ENCODE results near the gene PDE5A.

GRCh38 chr4:119585771-119586170 is 42.8 kb downstream of the PDE5A start:
- TF ChIP-seq, protein P1, sequence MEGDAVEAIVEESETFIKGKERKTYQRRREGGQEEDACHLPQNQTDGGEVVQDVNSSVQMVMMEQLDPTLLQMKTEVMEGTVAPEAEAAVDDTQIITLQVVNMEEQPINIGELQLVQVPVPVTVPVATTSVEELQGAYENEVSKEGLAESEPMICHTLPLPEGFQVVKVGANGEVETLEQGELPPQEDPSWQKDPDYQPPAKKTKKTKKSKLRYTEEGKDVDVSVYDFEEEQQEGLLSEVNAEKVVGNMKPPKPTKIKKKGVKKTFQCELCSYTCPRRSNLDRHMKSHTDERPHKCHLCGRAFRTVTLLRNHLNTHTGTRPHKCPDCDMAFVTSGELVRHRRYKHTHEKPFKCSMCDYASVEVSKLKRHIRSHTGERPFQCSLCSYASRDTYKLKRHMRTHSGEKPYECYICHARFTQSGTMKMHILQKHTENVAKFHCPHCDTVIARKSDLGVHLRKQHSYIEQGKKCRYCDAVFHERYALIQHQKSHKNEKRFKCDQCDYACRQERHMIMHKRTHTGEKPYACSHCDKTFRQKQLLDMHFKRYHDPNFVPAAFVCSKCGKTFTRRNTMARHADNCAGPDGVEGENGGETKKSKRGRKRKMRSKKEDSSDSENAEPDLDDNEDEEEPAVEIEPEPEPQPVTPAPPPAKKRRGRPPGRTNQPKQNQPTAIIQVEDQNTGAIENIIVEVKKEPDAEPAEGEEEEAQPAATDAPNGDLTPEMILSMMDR (conservative IDR thresholded peaks at IDR 0.05; ENCODE audit: low read depth, low read length) = no peak
- TF ChIP-seq EZH2 (IDR thresholded peaks at IDR 0.05; ENCODE audit: low read length, unreplicated experiment) = no peak
- no peak for TF ChIP-seq EZH2phosphoT487 (IDR thresholded peaks at IDR 0.05; ENCODE audit: borderline replicate concordance, low read length)
